HEK293T (cell line): ENCODE results near the gene PARK7.

ENCODE experiments used
- CTCF ChIA-PET: fragments of 350-600 bp; formaldehyde crosslinking; extraction: SDS; loops from one replicate; lab custom pipeline; 2021; ENCODE audit warnings: antibody characterized with exemption, inconsistent platforms; lab: Yijun Ruan, JAX
- POLR2A ChIA-PET: fragments of 350-600 bp; formaldehyde crosslinking; extraction: SDS; loops from one replicate; lab custom pipeline; 2020; ENCODE audit warnings: antibody characterized with exemption, inconsistent platforms; lab: Yijun Ruan, JAX
- DNase-seq: peaks from one replicate; pipeline ENCODE4 v3.0.0; 2012; ENCODE audit warnings: mixed read lengths; ENCODE audit errors: extremely low spot score
- ARNT ChIP-seq: fragments of 450-650 bp; IDR thresholded peaks from 2 replicates; pipeline ENCODE4 v1.6.1; 2017; ENCODE audit warnings: mild to moderate bottlenecking
- BHLHE40 ChIP-seq: fragments of 450-650 bp; IDR thresholded peaks from 2 replicates; pipeline ENCODE4 v1.6.1; 2016; ENCODE audit warnings: mild to moderate bottlenecking, moderate library complexity, borderline replicate concordance
- CTBP1 ChIP-seq: fragments of 450-650 bp; IDR thresholded peaks from 2 replicates; pipeline ENCODE4 v1.6.1; 2016; ENCODE audit warnings: borderline replicate concordance
- ELF4 ChIP-seq: fragments of 450-650 bp; IDR thresholded peaks from 2 replicates; pipeline ENCODE4 v1.6.1; 2017; ENCODE audit warnings: antibody characterized with exemption
- FOXA1 ChIP-seq: fragments of 450-650 bp; IDR thresholded peaks from 2 replicates; pipeline ENCODE4 v1.6.1; 2016; ENCODE audit warnings: mild to moderate bottlenecking
- FOXK2 ChIP-seq: fragments of 450-650 bp; IDR thresholded peaks from 2 replicates; pipeline ENCODE4 v1.6.1; 2016; ENCODE audit warnings: mild to moderate bottlenecking
- FOXM1 ChIP-seq: fragments of 450-650 bp; IDR thresholded peaks from 2 replicates; pipeline ENCODE4 v1.6.1; 2017; ENCODE audit warnings: mild to moderate bottlenecking, borderline replicate concordance
- HDGF ChIP-seq: fragments of 450-650 bp; IDR thresholded peaks from 2 replicates; pipeline ENCODE4 v1.6.1; 2017; ENCODE audit warnings: antibody characterized with exemption, borderline replicate concordance
- L3MBTL2 ChIP-seq: fragments of 450-650 bp; conservative IDR thresholded peaks from 2 replicates; pipeline ENCODE4 v1.6.1; 2016; ENCODE audit warnings: mild to moderate bottlenecking
- LEF1 ChIP-seq: fragments of 450-650 bp; IDR thresholded peaks from 2 replicates; pipeline ENCODE4 v1.6.1; 2017; ENCODE audit warnings: mild to moderate bottlenecking, borderline replicate concordance
- NFRKB ChIP-seq: fragments of 450-650 bp; IDR thresholded peaks from 2 replicates; pipeline ENCODE4 v1.6.1; 2016; ENCODE audit warnings: mild to moderate bottlenecking, moderate library complexity
- PKNOX1 ChIP-seq: fragments of 450-650 bp; IDR thresholded peaks from 2 replicates; pipeline ENCODE4 v1.6.1; 2016
- SP1 ChIP-seq: fragments of 450-650 bp; IDR thresholded peaks from 2 replicates; pipeline ENCODE4 v1.6.1; 2017
- SUZ12 ChIP-seq: fragments of 450-650 bp; IDR thresholded peaks from 2 replicates; pipeline ENCODE4 v1.6.1; 2016; ENCODE audit warnings: mild to moderate bottlenecking
- TARDBP ChIP-seq: fragments of 450-650 bp; IDR thresholded peaks from 2 replicates; pipeline ENCODE4 v1.6.1; 2016
- ZNF384 ChIP-seq: fragments of 450-650 bp; IDR thresholded peaks from 2 replicates; pipeline ENCODE4 v1.6.1; 2016

PARK7 gene

GRCh38 chr1:8027748-8028570 lies 66.4 kb downstream of the PARK7 start:
- POLR2A ChIA-PET: interaction anchor here (0.6 to 1.9 kb wide), 3 partner anchors 12 to 286 kb away, joined by 3 to 10 read pairs (median 4); no protein-coding TSS in a partner anchor
- no peak for DNase-seq

GRCh38 chr1:8028571-8028910 lies 67.0 kb downstream of the PARK7 start:
- POLR2A ChIA-PET: interaction anchor here (0.6 kb wide), 1 partner anchor 286 kb away, joined by 4 read pairs; no protein-coding TSS in a partner anchor
- TF ChIP-seq FOXA1 (no peak), FOXM1 (no peak), PKNOX1 (no peak), NFRKB (no peak), L3MBTL2 (no peak), SUZ12 (no peak), ARNT (no peak), ELF4 (no peak), SP1 (no peak), TARDBP (no peak), ZNF384 (no peak)
- DNase-seq: no peak
- CTCF ChIA-PET: interaction anchor here (0.7 kb wide), 1 partner anchor 46 kb away, joined by 3 read pairs; no protein-coding TSS in a partner anchor

More at GRCh38 chr1:8027748-8028570, 66.4 kb downstream of the PARK7 start:
- TF ChIP-seq L3MBTL2 (no peak), FOXA1 (no peak), TARDBP (no peak), ARNT (no peak), HDGF (no peak), SP1 (no peak)
- CTCF ChIA-PET: interaction anchor here (0.5 to 0.7 kb wide), 3 partner anchors 37 to 258 kb away, joined by 3 to 4 read pairs (median 4); no protein-coding TSS in a partner anchor

GRCh38 chr1:8031176-8031785 lies 69.8 kb downstream of the PARK7 start:
- CTCF ChIA-PET: interaction anchor here (0.7 to 2.2 kb wide), 6 partner anchors 9 to 318 kb away, joined by 3 to 6 read pairs (median 3); no protein-coding TSS in a partner anchor
- no peak for TF ChIP-seq TARDBP
- TF ChIP-seq BHLHE40: no peak
- TF ChIP-seq HDGF: no peak
- no peak for TF ChIP-seq PKNOX1
- TF ChIP-seq FOXK2: no peak
- no peak for TF ChIP-seq FOXA1
- TF ChIP-seq ELF4: no peak
- TF ChIP-seq ARNT: no peak
- TF ChIP-seq SP1: no peak
- TF ChIP-seq NFRKB: no peak
- POLR2A ChIA-PET: interaction anchor here (1.2 kb wide), 1 partner anchor 283 kb away, joined by 3 read pairs; no protein-coding TSS in a partner anchor
- DNase-seq: no peak

- POLR2A ChIA-PET: no interaction called here
- TF ChIP-seq L3MBTL2: no peak
- TF ChIP-seq BHLHE40: no peak
- no peak for TF ChIP-seq TARDBP
- no peak for TF ChIP-seq SUZ12
- TF ChIP-seq FOXK2: no peak
- TF ChIP-seq PKNOX1: no peak
- no peak for TF ChIP-seq FOXM1
- no peak for TF ChIP-seq HDGF
- no peak for TF ChIP-seq ELF4
- no peak for TF ChIP-seq ZNF384
- TF ChIP-seq ARNT: no peak
- TF ChIP-seq CTBP1: no peak
- no peak for TF ChIP-seq FOXA1
- CTCF ChIA-PET: interaction anchor here (1.1 kb wide), 1 partner anchor 282 kb away, joined by 3 read pairs; no protein-coding TSS in a partner anchor
- DNase-seq: no peak
Observed at GRCh38 chr1:8032366-8032910, 70.9 kb downstream of the PARK7 start.

GRCh38 chr1:8033322-8033721 lies 71.8 kb downstream of the PARK7 start:
- no peak for DNase-seq
- CTCF ChIA-PET: no interaction called here
- TF ChIP-seq L3MBTL2 (no peak), NFRKB (no peak), SP1 (no peak), TARDBP (no peak), PKNOX1 (no peak), FOXA1 (no peak), LEF1 (no peak), ELF4 (no peak), HDGF (no peak)
- POLR2A ChIA-PET: no interaction called here
